ENCODE results near the gene NKAIN2.
"Not testable (repeated sequence)": the region's sequence is repeated elsewhere in the genome, so short reads cannot be mapped to it uniquely, and the experiment has no call there.

Gene NKAIN2

DNA sequence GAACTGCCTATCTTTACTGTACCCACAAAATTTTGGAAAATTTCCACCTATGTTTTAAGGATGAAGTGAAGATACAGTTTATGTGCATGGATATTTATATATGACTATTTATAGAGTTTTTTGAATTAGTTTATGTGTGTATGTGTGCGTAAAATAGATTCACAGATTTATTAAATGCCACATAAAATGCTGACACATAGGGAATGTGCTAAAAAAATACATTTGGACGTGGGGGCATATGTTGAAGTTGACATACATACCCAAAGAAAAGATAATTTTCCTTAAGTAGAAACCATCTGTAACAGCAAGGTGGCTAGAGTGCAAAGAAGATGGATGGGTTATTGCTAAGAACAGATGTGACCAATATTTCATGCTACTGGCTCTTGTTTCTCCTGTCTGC is 856.5 kb downstream of the NKAIN2 start:
- no peak overlapping the region for H3K4me3 ChIP-seq (ENCODE audit: low read depth, low read length)

DNA sequence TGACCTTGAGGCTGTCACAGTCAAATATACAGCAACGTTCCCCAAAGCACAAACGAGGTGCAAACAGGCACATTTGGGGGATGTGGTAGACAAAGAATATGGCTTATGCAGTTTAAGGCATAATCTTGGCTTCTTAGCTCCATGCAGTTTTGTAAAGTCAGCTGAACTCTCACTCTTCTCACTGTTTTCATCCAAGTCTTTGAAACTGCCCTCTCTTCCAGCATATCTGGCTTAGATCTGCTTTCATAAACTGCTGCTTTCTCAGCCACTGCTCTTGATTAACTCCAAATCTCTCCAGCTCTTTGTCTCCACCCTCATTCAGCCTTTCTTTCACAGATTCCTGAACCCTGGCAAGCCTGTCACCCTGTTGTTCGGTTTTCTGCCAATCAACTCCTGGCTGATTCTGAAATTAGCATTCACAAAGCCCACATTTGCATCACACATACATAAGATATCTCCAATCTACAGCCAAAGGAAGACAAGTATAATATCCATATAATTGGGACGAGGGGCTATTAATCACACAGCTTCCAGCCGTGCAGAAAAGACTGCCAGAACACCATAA is 857.5 kb downstream of the NKAIN2 start:
- H3K4me3 ChIP-seq (ENCODE audit: low read depth, low read length): no peak overlapping the region

DNA sequence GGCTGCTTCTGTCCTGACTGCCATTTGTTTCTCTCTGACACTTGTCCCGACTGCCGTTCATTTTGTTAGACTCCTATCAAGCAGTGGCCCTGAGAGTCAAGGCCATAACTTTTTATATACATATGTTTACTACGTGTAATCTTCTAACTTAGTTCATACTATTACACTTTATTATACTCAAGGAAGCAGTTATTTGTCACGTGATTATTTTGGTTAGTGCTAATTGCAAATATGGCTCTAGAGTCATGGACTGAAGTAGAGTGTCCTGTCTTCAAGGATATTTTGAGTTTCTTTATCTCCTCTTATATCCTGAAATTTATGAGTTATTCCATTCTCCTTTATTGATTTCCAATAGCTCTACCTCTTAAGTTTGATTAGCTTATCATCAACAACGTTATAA is 864.4 kb downstream of the NKAIN2 start:
- no peak overlapping the region for H3K4me3 ChIP-seq (ENCODE audit: low read depth, low read length)

DNA sequence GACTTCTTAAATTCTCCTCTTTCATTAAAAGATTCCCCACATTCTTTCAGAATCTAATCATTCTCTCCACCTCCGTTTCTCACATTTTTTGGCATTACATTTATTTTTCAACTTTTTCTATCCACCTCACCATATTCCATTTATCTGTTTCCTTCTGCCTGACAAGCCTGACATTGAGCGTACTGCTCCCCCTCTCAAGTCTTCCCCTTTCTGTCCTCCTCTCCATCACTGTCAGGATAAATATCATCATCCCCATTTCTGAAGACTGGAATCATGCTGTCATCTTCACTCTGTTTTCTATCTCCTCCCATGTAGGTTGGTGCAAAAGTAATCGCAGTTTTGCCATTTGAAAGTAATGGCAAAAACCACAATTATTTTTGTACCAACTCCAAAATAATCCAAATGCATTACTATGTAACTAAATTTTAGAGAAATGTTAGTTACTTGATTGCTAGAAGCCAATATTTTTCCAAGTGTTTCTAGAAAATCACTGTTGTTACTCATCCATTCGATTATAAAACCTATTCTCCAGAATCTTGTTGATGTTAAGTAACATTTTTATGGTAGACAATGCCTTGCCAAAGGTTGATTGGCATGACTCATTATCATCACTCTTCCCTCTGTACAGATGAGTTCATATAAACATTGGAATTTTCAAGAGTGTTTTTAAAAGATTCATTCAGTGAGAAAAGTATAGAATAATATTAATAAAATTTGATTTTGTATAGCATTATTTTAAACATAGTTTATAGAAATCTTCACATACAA is 866.2 kb downstream of the NKAIN2 start:
- H3K4me3 ChIP-seq (ENCODE audit: low read depth, low read length): no peak overlapping the region

DNA sequence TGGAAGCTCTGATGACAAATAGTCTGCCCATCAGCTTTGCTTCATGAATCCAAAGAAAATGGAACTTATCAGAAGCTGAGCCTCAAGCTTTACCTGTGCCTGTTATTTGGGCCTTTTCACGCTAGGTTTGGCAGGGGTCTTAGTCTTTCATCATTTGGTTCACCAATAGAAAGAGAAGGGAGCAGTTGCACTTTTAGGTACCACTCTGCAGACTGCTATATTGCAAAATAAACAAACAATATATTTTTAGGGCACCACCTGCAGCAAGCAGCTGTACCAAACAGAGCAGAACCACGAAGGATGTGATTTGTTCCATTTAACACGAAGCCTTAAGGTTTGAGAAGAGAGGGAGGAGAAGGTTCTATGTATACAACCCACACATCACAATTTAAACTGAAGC is 867.1 kb downstream of the NKAIN2 start:
- no peak overlapping the region for H3K4me3 ChIP-seq (ENCODE audit: low read depth, low read length)

DNA sequence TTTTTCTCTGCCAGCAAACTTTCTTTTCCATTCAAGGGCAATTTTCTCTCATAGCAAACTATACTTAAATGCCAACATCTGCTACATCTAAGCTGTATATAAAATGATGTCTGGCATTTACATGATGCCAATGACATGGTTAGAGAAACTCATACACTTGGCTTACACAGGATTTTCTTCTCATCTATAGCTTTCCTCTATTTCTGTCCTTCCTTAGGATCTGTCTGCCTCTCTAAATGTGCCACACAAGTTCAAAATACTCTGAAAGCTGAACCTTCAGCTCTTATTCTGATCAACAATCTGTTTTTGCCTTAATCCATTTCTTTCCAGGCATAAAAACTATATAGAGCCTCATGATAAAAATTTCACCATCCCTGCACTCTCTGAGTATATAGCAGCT is 867.7 kb downstream of the NKAIN2 start:
- no peak overlapping the region for H3K4me3 ChIP-seq (ENCODE audit: low read depth, low read length)

DNA sequence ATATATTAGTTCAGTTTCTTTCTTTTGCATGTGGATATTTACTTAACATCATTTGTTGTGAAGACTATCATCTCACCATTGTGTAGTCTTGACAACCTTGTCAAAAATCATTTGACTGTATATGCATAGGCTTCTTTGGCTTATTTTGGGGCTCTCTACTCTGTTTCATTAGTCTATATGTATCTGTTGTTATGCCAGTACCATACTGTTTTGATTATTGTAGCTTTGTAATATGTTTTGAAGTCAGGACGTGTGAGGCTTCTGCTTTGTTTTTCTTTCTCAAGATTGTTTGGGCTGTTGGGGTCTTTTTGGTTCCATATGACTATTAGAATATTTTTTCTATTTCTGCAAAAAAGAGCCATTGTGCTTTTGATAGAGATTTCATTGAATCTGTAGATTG is 870.4 kb downstream of the NKAIN2 start:
- no peak overlapping the region for H3K4me3 ChIP-seq (ENCODE audit: low read depth, low read length)

DNA sequence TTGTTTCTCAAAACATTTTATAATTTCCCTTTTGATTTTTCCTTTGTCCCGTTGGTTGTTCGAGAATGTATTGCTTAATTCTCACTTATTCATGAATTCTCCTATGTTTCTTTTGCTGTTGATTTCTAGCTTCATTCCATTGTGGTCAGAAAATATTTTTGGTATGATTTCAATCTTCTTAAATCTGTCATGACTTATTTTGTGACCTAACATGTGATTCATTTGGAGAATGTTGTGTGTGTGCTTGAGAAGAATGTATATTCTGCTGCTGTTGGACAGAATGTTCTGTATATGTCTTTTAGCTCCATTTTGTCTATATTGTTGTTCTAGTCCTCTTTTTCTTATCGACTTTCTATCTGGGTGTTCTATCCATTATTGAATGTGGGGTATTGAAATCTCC is 872.4 kb downstream of the NKAIN2 start:
- no peak overlapping the region for H3K4me3 ChIP-seq (ENCODE audit: low read depth, low read length)

DNA sequence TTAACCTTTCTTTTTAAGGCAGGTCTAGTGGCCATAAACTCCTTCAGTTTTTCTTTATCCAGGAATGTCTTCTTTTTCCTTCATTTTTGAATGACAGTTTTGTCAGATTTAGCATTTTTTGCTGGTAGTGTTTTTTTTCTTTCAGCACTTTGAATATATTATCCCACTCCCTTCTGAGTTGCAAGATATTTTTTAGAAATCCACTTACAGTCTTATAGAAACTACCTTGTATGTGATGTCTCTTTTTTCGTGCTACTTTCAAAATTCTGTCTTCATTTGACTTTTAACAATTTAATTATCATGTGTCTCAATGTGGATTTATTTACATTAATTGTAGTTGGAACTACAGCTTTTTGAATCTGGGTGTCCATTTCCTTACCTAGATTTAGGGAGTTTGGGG is 874.2 kb downstream of the NKAIN2 start:
- H3K4me3 ChIP-seq (ENCODE audit: low read depth, low read length): no peak overlapping the region

DNA sequence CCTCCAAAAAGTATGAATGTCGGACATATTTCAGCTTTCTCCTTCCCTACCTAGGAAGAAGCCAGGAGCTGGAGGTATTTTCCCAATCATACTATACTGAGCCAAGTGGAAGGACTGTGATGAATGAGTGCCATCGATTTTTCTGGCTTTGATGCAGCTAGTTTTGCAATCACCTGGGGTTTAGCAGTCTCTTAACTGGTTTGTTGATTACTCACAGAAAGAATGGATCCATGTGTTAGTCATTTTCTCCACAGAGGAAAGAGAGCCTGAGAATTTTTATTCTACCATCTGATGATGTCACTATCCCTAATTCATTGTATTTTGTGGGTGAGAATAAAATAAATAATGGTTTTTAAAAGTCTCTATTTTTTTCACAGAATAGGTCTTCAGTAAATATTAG is 875.7 kb downstream of the NKAIN2 start:
- no peak overlapping the region for H3K4me3 ChIP-seq (ENCODE audit: low read depth, low read length)

DNA sequence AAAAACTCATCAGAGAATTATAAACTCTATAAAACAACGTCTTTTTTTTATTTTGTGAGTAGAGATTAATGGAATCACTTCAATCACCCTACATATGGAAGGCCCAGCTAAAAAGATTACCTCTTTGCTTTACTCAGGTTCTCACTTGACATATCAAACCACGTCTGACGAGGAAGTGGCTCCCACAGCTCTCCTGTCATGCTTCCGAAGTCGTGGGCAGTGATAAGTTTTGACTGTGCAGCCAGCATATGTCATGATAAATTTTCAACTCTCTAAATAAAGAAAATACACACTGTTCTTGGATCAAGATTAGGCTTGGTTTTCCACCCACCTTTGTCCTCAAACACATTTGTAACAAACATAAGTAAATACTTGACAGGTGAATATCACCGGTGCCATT is 879.1 kb downstream of the NKAIN2 start:
- no peak overlapping the region for H3K4me3 ChIP-seq (ENCODE audit: low read depth, low read length)

DNA sequence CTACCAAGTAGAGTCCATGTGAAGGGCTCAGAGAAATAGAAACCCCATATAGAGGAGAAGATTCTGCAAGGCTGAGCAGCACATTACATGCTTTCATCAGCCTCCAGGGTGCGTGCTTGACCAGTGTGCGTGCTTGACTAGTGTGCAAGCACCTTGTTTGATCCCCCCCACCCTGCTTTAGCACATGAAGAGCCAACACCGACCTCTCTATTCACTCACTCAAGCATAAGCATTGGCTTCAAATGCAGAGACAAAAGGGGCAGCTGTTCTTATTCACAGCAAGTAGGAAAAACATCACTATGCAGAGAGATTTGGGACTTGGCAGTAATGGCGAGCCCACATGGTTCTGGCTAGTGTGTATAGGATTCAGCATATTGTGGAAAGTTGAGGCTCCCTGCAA is 879.8 kb downstream of the NKAIN2 start:
- no peak overlapping the region for H3K4me3 ChIP-seq (ENCODE audit: low read depth, low read length)

DNA sequence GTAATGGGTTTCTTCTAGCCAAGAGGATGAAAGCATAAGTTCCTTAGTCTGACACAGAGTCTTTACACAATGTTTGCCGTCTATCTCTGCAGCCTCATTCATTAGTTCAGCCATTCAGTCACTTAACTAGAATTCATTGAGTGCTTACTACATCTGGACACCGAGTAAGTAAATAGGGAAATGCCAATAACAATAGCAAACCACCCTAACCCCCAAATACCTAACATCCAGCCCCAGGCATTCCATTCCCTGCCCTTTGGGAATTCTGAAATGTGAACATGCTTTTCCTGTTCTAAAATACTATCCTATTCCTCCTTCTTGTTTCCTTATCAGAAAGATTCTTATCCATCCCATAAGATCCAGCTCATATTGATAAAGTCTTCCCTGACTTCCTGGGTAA is 881.0 kb downstream of the NKAIN2 start:
- H3K4me3 ChIP-seq (ENCODE audit: low read depth, low read length): no peak overlapping the region

DNA sequence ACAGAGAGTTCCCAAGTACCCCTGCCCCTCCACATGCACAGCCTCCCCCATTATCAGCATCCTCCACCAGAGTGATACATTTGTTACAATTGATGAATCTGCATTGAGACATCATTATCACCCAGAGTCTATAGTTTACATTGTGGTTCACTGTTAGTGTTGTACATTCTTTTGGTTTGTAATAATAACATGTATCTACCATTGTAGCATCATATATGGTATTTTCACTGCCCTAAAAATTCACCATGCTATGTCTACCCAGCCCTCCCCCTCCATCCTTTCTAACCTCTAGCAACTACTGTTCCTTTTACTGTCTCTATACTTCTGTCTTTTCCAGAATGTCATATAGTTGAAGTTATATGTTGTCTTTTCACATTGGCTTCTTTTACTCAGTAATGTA is 884.7 kb downstream of the NKAIN2 start:
- H3K4me3 ChIP-seq (ENCODE audit: low read depth, low read length): no peak overlapping the region

DNA sequence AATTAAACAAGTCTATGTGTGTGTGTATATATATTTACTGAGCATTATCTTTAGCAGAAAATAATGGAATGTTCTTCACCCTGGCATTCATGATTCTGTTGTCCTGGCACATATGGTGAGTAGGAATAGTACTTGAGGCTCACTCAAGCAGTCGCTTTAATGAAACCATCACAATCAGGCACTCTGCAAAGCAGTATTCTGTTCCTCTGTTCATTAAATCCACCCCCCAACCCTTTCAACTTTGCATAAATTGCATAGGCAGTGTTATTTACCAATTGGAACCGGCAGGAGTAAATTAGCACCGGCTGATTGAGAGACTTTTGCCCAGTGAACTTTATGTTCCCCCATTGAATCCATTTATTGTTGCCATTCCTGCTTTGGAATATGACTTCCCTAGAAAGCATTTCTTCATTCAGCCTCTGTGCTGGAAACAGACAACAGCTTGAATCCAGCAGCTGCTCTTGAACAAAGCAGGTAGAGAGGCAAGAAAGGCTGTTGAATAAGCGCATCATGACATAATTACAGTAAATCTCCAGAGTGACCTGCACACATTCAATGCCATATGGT is 890.6 kb downstream of the NKAIN2 start:
- no peak overlapping the region for H3K4me3 ChIP-seq (ENCODE audit: low read depth, low read length)

DNA sequence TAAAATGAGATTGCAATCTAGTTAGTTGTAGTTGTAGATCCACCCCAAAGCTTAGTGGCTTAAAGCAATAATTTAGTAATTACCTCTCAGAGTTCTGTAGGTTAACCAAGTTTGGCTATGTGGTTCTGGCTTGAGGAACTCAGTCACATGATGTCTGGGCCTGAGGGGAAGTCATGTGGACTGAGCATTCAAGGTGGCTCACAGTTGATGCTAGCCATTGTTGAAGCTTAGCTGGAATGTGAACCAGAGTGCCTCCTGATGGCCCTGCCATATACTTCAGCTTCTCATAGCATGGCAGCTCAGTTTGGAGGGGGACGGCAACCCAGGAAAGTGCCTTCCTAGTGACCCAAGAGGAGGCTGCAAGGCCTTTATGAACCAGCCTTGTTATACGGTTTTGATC is 895.4 kb downstream of the NKAIN2 start:
- no peak overlapping the region for H3K4me3 ChIP-seq (ENCODE audit: low read depth, low read length)

DNA sequence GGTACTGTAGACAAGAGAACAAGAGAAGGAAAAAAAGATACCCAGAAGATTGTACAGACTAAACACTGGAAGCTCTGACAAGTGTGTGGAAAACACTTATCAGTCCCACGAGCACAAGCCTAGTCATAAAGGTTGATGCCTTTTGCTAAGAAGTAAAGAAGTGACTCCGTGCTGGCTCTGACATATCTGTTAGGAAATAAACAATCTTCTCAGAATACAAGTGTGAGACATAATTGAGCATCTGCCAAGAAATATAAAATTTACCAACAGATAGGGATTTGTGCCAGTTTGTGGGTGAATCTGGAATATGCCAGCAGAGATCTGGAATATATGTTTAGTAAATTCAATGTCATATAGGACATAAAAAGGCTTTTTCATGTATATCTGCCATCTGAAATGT is 899.9 kb downstream of the NKAIN2 start:
- H3K4me3 ChIP-seq (ENCODE audit: low read depth, low read length): no peak overlapping the region

DNA sequence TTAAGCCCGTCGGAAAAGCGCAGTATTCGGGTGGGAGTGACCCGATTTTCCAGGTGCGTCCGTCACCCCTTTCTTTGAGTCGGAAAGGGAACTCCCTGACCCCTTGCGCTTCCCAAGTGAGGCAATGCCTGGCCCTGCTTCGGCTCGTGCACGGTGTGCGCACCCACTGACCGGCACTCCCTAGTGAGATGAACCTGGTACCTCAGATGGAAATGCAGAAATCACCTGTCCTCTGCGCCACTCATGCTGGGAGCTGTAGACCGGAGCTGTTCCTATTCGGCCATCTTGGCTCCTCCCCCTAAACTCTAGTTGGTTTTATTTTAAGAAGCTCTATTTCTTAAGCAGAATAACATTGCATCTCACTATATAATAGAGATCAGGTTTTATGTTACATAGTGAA is 908.9 kb downstream of the NKAIN2 start:
- H3K4me3 ChIP-seq (ENCODE audit: low read depth, low read length): not testable (repeated sequence)

DNA sequence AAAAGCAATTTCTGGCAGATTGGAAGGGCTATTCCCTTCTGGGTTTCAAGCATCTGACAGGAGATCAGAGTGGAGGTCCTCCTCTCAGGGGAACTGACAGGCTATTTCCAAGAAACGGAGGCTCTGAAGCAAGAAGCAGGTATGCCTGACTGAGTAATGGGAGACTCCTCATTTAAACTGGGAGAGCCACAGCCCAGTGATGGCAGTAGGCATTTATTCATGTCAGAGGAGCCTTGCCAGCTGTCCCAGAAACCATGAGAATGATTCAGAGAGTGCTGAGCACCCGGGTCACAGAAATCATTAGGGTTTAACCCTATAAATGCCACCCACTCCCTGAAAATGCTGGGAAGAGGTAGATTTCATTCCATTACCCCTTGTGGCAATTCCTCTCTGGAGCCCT is 911.1 kb downstream of the NKAIN2 start:
- H3K4me3 ChIP-seq (ENCODE audit: low read depth, low read length): no peak overlapping the region

DNA sequence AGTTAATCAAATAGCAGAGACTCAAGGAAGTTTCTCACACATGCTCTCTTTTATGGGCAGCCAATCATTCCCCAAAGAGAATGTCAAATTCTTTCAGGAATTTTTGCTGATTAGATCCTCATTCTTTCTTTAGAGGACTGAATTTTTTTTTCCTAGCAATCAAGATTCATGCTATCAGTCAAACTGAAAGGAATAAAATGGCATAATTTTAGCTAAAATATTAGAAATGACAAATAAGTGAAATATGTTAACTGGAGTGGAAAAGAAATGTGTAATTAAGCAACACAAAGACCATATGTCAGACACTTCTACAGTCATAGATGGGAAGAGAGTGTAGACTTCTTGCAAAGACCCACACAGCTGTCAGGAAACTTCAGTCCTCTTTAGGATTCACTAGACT is 916.2 kb downstream of the NKAIN2 start:
- H3K4me3 ChIP-seq (ENCODE audit: low read depth, low read length): no peak overlapping the region

DNA sequence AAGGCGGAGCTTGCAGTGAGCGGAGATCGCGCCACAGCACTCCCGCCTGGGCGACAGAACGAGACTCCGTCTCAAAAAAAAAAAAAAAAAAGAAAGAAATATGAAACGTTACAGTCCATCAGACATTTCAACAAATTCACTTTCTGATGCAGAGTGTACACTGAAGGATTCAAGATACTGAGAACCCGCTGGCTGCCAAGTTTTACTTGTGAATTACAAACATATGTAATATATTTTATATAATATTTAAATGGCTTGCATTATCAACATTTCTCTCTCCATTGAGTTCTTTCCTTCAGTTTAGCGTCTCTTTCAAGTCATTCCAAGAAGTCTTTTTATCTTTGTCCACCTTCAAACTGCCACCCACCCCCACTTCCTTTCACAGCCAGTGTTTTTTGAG is 917.7 kb downstream of the NKAIN2 start:
- no peak overlapping the region for H3K4me3 ChIP-seq (ENCODE audit: low read depth, low read length)

DNA sequence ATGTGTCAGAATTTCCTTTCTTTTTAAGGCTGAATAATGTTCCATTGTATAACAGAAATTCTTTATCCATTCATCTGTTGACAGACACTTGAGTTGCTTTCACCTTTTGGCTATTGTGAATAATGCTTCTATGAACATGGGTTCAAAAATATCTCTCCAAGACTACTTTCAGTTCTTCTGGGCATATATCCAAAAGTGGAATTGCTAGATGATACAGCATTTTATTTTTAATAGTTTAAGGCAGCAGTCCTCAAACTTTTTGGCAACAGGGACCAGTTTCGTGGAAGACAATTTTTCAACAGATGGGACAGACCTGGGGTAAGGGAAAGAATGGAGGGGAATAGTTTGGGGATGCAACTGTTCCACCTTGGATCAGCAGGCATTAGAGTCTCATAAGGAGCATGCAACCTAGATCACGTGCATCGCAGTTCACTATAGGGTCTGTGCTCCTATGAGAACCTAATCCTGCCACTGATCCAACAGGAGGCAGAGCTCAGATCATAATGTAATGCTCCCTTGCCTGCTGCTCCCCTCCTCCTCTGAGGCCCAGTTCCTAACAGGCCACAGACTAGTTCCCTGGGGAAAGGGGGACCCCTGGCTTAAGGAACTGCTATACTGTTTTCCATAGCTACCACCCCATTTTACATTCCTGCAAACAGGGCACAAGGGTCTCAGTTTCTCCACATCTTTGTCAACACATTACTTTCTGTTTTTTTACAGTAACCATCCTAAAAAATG is 918.6 kb downstream of the NKAIN2 start:
- H3K4me3 ChIP-seq (ENCODE audit: low read depth, low read length): no peak overlapping the region
